ENCODE results near the gene EARS2. TPM values are rescaled to one million over a fixed set of nuclear protein-coding genes. Genes with fewer than 3 reads are reported as not detected.

The EARS2 gene
- polyA plus RNA-seq, 1 of the 3 experiments (the other 2 are of a cell fraction): 23.2 TPM

GRCh38 chr16:23562505-23562904 is 5.4 kb upstream of the EARS2 start (continued):
- no peak for TF ChIP-seq CTCF (IDR thresholded peaks at IDR 0.05)
- TF ChIP-seq RXRA (IDR thresholded peaks at IDR 0.05; ENCODE audit: borderline replicate concordance, low read depth): no peak
- TF ChIP-seq FOXM1 (IDR thresholded peaks at IDR 0.05; ENCODE audit: low read depth): no peak
- TF ChIP-seq MXI1 (IDR thresholded peaks at IDR 0.05; ENCODE audit: low read depth, low read length): no peak
- TF ChIP-seq TAF1 (IDR thresholded peaks at IDR 0.05; ENCODE audit: borderline replicate concordance, low read depth, low read length): no peak
- no peak for TF ChIP-seq ELF1 (IDR thresholded peaks at IDR 0.05)

GRCh38 chr16:23561586-23561985 is 4.4 kb upstream of the EARS2 start:
- H4K20me1 ChIP-seq (ENCODE audit: insufficient read depth): no peaks in the 10 kb centered on the region; the same call in 1 of the 2 replicates
- H3K27me3 ChIP-seq (ENCODE audit: insufficient read depth): no peaks in the 10 kb centered on the region
- TF ChIP-seq USF2 (IDR thresholded peaks at IDR 0.05; ENCODE audit: borderline replicate concordance, low read depth, low read length): no peak
- no peak for TF ChIP-seq PBX3 (IDR thresholded peaks at IDR 0.05)
- no peak for TF ChIP-seq RAD21 (IDR thresholded peaks at IDR 0.05; ENCODE audit: low read length)
- TF ChIP-seq RXRA (IDR thresholded peaks at IDR 0.05; ENCODE audit: borderline replicate concordance, low read depth): no peak
- no peak for TF ChIP-seq EZH2phosphoT487 (IDR thresholded peaks at IDR 0.05; ENCODE audit: borderline replicate concordance, low read depth)
- no peak for TF ChIP-seq MXI1 (IDR thresholded peaks at IDR 0.05; ENCODE audit: low read depth, low read length)
- TF ChIP-seq GABPA (IDR thresholded peaks at IDR 0.05; ENCODE audit: low read depth): no peak
- no peak for TF ChIP-seq NFIC (IDR thresholded peaks at IDR 0.05; ENCODE audit: borderline replicate concordance)
- TF ChIP-seq TAF1 (IDR thresholded peaks at IDR 0.05; ENCODE audit: borderline replicate concordance, low read depth, low read length): no peak
- no peak for TF ChIP-seq FOXJ3 (CRISPR knock-in tag; IDR thresholded peaks at IDR 0.05)
- TF ChIP-seq CHD2 (IDR thresholded peaks at IDR 0.05; ENCODE audit: low read length, partially characterized antibody): no peak
- TF ChIP-seq REST (IDR thresholded peaks at IDR 0.05; ENCODE audit: low read depth, low read length): no peak
- TF ChIP-seq POLR2AphosphoS5 (IDR thresholded peaks at IDR 0.05; ENCODE audit: low read depth, low read length): no peak
- no peak for TF ChIP-seq IRF3 (IDR thresholded peaks at IDR 0.05; ENCODE audit: low read depth, low read length)
- TF ChIP-seq RCOR1 (IDR thresholded peaks at IDR 0.05; ENCODE audit: low read length): no peak
- no peak for TF ChIP-seq EP300 (IDR thresholded peaks at IDR 0.05; ENCODE audit: borderline replicate concordance in 1 of 2, low read depth in 1 of 2, low read length in 1 of 2)
- 0 out of 2 replicates have a peak overlapping the region, but pooled peaks have one; percentile 2 for H3K9ac ChIP-seq
- H3K4me2 ChIP-seq: no peak overlapping the region
- H2AFZ ChIP-seq (ENCODE audit: low read depth): no peak overlapping the region
- peaks cover 62% of the 10 kb centered on the region for H3K79me2 ChIP-seq (ENCODE audit: insufficient read depth)
- 90% methylated on average over 5 of the region's 5 CpGs for WGBS (ENCODE audit: low lambda C conversion rate)
- no peaks in the 10 kb centered on the region for H3K9me2 ChIP-seq
- H3K27ac ChIP-seq (ENCODE audit: low read depth in 2 of 2, low read length in 1 of 2): no peak overlapping the region
- peaks cover 2% of the 10 kb centered on the region for H3F3A ChIP-seq (replicated peaks; ENCODE audit: insufficient read depth)
- H3K4me1 ChIP-seq (ENCODE audit: control insufficient read depth in 1 of 2, insufficient read depth in 2 of 2, low read depth in 1 of 2, low read length in 1 of 2): peaks cover 11 to 12% of the 10 kb centered on the region in 2 experiments
- no peak for DNase-seq
- CTCF ChIA-PET: no interaction called here
- POLR2A ChIA-PET: no interaction called here
- H3K9me3 ChIP-seq: no peaks in the 10 kb centered on the region
- peaks cover 66 to 74% of the 10 kb centered on the region in 2 experiments for H3K36me3 ChIP-seq (replicated peaks in 1 of 2; ENCODE audit: control insufficient read depth in 1 of 2, insufficient read depth in 2 of 2, low read length in 1 of 2)
- H3K4me3 ChIP-seq (ENCODE audit: low read depth in 2 of 2, low read length in 1 of 2): no peak overlapping the region

All from SK-N-SH (cell line).